HAP-1 (cell line): ENCODE data around the gene SLC6A1.

Experiments
- DNase-seq, 2 experiments: peaks; one replicate each; pipeline ENCODE4 v3.0.0-alpha.2; 2016 to 2020; ENCODE audit warnings: low spot score in 2 of 2
- H3K27me3 ChIP-seq: fragments of 250-450 bp; sonication (Bioruptor Pico); 2 replicates; pipeline ENCODE4 v1.5.1; 2020; ENCODE audit warnings: low read depth, mild to moderate bottlenecking, moderate library complexity
- H3K36me3 ChIP-seq: fragments of 250-450 bp; sonication (Bioruptor Pico); replicated peaks from 2 replicates; pipeline ENCODE4 v1.5.1; 2020; ENCODE audit warnings: mild to moderate bottlenecking
- H3K4me1 ChIP-seq: fragments of 250-450 bp; sonication (Bioruptor Pico); 2 replicates; pipeline ENCODE4 v1.5.1; 2020; ENCODE audit warnings: mild to moderate bottlenecking
- H3K4me3 ChIP-seq: fragments of 250-450 bp; sonication (Bioruptor Pico); 2 replicates; pipeline ENCODE4 v1.5.1; 2020; ENCODE audit warnings: mild to moderate bottlenecking, moderate library complexity
- H3K9me3 ChIP-seq: fragments of 250-450 bp; sonication (Bioruptor Pico); 2 replicates; pipeline ENCODE4 v1.5.1; 2020; ENCODE audit warnings: mild to moderate bottlenecking, moderate library complexity
- in situ Hi-C: fragments of 300-500 bp; cut with MboI; formaldehyde crosslinking; loops from 3 replicates; pipeline ENCODE4 v1.14.3; 2020; ENCODE audit warnings: low sequenced_read_pairs, inconsistent platforms, mixed read lengths

The SLC6A1 gene

DNA sequence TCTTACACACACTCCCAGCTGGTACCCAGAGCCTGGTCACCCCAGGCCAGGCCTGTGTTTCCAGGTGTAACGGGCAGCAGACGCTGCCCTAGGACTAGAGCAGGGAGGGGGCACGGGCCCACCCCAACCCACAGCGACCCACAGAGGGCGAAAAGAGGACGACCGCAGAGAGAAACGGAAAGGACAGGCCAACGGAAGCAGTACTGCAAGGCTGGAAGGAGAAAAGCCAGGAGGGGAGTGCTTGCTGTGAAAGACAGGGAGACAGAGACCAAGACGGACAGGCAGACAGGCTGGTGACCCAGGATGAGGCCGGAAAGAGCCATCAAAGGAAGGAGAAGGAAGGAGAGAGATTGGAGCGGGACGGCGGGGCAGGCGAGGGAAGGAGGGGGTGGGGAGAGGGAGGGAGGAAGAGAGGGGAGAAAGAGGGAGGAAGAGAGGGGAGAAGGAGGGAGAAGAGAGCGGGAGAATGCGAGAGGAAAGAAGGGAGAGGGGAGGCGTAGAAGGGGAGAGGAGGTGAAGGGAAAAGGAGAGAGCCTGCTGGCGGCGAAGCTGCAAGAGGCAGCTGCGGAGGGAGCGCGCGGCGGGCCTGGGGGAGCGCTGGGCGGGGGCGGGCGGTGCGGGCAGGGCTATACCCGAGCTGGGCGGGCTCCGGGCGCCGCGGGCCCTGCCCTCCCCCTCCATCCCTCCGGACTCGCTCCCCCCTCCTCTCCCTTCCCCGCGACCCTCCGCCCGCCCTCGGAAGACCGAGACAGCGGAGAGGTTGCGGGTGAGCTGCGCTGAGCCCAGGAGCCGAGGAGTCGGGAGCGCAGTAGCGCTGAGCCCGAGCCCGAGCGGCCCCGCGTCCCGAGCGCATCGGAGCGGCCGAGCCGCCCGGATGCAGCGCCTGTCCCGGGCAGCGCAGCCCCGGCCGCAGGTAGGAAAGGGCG, at the start of gene SLC6A1:
Gene SLC6A1 (plus strand): TSS at position 732 of the 926 bp plus-strand sequence. CDS start 24,464 bp downstream, outside the sequence.
- peak; percentile 3 to 49 for DNase-seq
- Histone ChIP-seq H3K9me3 (no peaks in the 10 kb centered on the region), H3K4me3 (peak within 1 kb of the TSS; percentile 12; the same call in 1 of the 2 replicates), H3K4me1 (no peaks in the 10 kb centered on the region), H3K36me3 (no peaks in the 10 kb centered on the region), H3K27me3 (peaks cover 29% of the 10 kb centered on the region)
- in situ Hi-C loops: no loop called here

DNA sequence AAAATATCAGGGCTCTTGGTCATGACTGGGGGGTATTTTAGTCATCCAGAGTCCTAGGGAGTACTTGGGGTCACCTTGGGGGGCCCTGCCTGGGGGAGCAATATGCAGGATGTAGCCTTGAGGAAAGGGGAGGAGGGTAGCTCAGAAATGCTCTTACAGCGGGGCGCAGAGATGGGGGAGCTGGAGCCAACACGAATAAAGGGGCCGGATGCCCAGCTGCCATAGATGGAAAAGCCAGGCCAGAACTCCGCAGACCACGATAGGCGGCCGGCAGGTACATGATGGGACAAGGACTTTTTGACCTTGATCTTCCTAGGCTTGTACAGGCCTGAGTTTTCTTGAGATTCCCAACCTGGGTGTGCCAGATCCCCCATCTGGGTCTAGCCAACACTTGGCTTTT, 47.7 kb upstream of the SLC6A1 start:
- Histone ChIP-seq H3K4me3 (no peak overlapping the region), H3K36me3 (no peaks in the 10 kb centered on the region), H3K27me3 (0 out of 2 replicates have a peak, but pooled peaks cover 4% of the 10 kb centered on the region), H3K9me3 (0 out of 2 replicates have a peak, but pooled peaks cover 2% of the 10 kb centered on the region), H3K4me1 (no peaks in the 10 kb centered on the region)
- in situ Hi-C loops: loop anchor here (25.0 kb wide), 1 partner anchor 717 kb away; no protein-coding TSS in a partner anchor
- no peak for DNase-seq

DNA sequence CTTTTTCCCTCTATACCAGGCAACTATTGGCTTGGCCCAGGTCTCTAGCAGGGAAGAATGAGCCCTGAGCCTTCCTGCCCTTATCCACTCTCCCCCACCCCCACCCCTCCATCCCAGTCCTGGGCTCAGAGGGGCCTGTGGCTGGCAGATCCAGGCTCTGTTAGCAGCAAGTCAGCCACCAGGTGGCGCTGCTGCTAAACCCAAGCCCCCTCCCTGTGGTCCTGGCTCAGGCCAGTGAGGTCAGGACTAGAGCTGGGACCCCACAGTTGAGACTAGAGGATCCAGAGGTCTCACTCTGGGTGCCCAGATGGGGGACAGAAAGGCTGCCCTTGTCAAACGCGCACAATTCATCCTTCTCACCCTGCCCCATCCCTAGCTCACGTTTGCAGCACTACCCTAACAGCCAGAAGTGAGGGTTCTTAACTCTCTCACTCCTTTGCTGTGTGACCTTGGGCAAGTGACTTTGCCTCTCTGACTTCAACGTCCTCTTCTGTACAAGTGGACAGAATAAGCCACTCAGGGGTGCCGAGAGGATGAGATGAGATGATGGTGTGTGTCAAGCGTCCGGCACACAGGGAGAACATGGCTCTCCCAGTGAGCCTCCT, 46.8 kb upstream of the SLC6A1 start:
- in situ Hi-C loops: loop anchor here (25.0 kb wide), 1 partner anchor 717 kb away; no protein-coding TSS in a partner anchor
- Histone ChIP-seq H3K4me3 (no peak overlapping the region), H3K36me3 (no peaks in the 10 kb centered on the region), H3K4me1 (no peaks in the 10 kb centered on the region), H3K27me3 (0 out of 2 replicates have a peak, but pooled peaks cover 4% of the 10 kb centered on the region), H3K9me3 (0 out of 2 replicates have a peak, but pooled peaks cover 2% of the 10 kb centered on the region)
- peak; percentile 24 to 84 for DNase-seq

DNA sequence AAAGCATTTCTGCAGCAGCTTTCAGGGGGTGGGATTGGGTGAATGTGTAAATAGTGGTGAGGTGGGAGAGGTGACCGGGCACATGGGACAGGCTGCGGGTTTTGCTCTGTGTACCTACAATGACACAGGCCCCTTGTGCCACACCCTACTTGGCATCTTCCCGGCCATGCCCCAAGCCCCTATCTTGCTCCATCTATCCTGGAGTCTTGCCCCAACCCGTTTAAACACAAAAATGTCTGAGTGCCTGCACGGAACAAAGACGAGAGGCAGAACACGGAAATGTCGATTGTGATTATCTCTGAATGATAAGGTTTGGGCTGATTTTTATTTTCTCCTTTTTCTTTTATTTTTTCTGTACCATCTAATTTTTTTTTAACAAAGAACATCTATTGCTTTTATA, 46.0 kb upstream of the SLC6A1 start:
- Histone ChIP-seq H3K4me1 (no peaks in the 10 kb centered on the region), H3K36me3 (no peaks in the 10 kb centered on the region), H3K4me3 (no peak overlapping the region), H3K27me3 (0 out of 2 replicates have a peak, but pooled peaks cover 4% of the 10 kb centered on the region), H3K9me3 (0 out of 2 replicates have a peak, but pooled peaks cover 2% of the 10 kb centered on the region)
- in situ Hi-C loops: loop anchor here (25.0 kb wide), 1 partner anchor 716 kb away; no protein-coding TSS in a partner anchor
- DNase-seq: no peak

DNA sequence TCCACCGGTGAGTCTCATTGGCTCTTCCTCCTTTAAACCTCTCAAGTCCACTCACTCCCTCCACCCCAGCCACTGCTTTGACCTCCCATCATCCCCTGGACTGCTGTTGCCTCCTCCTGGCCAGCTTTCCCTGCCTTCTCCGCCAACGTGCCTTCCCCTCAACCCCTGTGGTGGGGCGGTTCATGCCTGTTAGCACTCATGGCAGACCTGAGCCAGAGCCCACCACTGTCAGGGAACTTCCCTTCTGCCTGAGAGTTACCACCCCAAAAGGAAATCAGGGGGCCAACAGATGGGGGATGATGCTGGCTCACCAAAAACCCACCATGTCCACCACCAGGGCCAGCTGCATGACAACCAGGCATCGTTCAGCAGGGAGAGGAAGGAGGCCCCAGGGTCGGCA, 44.2 kb upstream of the SLC6A1 start:
- H3K9me3 ChIP-seq: no peaks in the 10 kb centered on the region
- H3K4me1 ChIP-seq: no peaks in the 10 kb centered on the region
- in situ Hi-C loops: loop anchor here (25.0 kb wide), 1 partner anchor 714 kb away; no protein-coding TSS in a partner anchor
- H3K36me3 ChIP-seq: no peaks in the 10 kb centered on the region
- H3K27me3 ChIP-seq: 0 out of 2 replicates have a peak, but pooled peaks cover 4% of the 10 kb centered on the region
- H3K4me3 ChIP-seq: no peak overlapping the region
- no peak for DNase-seq

DNA sequence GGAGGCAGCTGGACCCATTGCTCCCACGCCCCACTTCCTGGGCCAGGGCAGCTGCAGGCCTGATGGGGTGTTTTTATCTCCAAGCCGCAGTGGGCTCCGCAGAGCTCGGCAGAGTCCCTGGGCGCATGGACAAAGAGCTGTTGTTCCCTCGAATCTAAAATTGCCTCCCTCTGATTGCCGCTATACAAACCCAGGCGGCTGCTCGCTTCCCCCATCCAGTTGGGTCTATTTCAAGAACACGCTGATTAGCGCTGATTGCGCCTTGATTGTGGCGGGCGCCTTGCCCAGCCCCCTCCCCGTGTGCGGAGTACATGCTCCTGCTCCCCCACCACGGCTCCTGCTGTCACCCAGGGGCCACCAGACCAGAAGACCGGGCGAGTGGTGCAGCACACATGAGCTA, 43.4 kb upstream of the SLC6A1 start:
- 0 out of 2 replicates have a peak, but pooled peaks cover 4% of the 10 kb centered on the region for H3K27me3 ChIP-seq
- no peaks in the 10 kb centered on the region for H3K4me1 ChIP-seq
- H3K36me3 ChIP-seq: no peaks in the 10 kb centered on the region
- DNase-seq: no peak
- H3K4me3 ChIP-seq: no peak overlapping the region
- in situ Hi-C loops: loop anchor here (25.0 kb wide), 1 partner anchor 713 kb away; no protein-coding TSS in a partner anchor
- H3K9me3 ChIP-seq: no peaks in the 10 kb centered on the region

DNA sequence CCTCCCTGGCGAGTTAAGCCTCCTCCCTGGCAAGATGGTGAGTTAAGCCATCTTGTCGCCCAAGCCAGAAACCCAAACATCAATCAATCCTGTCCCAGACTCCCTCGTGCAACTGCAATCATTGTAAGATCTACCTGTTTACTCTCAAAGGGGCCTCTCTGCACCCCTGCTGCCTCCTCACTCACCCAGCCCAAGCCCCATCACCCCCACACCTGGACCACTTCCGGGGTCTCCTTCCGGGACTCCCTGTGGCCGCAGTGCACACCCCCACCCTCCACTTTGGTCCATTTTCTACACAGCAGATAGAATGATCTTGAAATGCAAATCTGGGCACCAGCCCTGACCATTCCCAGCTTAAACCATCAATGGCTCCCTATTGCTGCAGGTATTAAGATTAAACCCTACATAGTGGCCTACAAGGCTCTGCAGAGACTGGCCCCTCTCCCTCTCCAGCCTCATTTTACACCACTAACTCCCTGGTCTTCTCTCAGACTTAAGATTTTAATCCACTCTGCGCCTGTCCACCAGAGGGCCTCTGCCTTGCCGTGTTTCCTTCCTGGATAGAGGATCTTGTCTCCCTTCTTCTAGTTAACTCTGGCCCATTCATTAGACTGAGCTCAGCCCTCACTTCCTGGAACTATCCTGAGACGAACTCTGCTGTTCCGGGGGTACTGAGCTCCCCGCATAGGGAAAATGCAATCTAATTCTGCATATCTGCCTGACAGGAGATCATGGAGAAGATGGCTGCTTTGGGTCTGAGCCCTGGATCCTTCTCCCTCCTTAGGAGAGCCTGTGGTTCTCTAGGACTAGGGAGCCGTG, 41.9 kb upstream of the SLC6A1 start:
- Histone ChIP-seq H3K27me3 (peaks cover 10% of the 10 kb centered on the region; the same call in 1 of the 2 replicates), H3K36me3 (no peaks in the 10 kb centered on the region), H3K9me3 (no peaks in the 10 kb centered on the region), H3K4me1 (no peaks in the 10 kb centered on the region), H3K4me3 (no peak overlapping the region)
- DNase-seq: peak; percentile 15 to 43
- in situ Hi-C loops: no loop called here

DNA sequence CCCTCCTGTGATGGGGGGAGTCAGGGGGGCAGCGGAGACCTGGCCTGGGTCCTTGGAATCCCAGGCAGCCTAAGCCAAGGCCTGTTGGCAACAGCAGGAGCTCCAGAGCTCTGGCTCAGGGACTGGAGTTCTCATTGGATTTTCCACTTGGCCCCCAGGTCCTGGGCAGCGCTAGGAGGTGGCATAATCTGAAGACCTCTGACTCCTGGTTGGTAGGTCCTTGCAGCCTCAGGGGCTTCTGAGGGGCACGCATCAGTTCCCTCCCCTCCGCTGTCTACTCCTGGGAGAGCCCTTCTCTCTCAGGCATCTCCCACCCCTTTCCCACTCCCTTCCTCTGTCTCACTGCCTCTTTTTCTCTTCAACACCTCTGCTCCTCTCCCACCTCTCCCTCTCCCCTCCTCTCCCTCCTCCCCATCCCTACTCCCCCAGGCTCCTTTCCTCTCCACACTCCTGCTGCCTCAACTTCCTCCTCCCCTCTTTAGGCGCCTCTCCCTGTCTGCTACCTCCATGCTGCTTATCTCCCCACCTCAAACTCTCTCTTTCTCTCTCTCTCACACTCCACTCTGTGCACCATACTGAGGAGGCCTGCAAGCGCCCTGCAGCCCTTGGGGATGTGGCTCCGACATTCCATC, 41.1 kb upstream of the SLC6A1 start:
- no peak overlapping the region for H3K4me3 ChIP-seq
- no peaks in the 10 kb centered on the region for H3K36me3 ChIP-seq
- no peaks in the 10 kb centered on the region for H3K4me1 ChIP-seq
- peaks cover 15% of the 10 kb centered on the region; the same call in 1 of the 2 replicates for H3K27me3 ChIP-seq
- no peak for DNase-seq
- in situ Hi-C loops: no loop called here
- H3K9me3 ChIP-seq: no peaks in the 10 kb centered on the region

DNA sequence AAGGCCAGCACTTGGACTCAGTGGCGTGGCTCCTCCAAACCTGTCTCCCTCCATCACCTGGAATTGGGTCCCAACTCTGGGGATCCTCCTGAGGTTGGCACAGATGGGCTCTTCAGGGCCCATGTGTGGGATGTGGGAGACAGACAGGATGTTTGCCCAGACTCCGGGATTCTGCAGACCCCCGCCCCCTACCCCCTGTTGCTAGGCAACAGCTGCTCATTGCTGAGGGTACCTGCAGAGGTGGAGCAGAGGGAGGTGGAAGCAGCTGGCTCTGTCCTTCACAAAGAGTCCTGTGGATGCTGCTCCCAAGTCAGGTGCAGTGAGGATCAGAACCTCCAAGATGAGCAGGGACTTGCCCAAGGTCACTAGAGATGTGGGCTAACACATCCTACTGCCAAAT, 40.0 kb upstream of the SLC6A1 start:
- H3K27me3 ChIP-seq: peaks cover 20% of the 10 kb centered on the region; the same call in 1 of the 2 replicates
- H3K4me3 ChIP-seq: no peak overlapping the region
- no peak for DNase-seq
- no peaks in the 10 kb centered on the region for H3K36me3 ChIP-seq
- H3K9me3 ChIP-seq: no peaks in the 10 kb centered on the region
- in situ Hi-C loops: no loop called here
- no peaks in the 10 kb centered on the region for H3K4me1 ChIP-seq

DNA sequence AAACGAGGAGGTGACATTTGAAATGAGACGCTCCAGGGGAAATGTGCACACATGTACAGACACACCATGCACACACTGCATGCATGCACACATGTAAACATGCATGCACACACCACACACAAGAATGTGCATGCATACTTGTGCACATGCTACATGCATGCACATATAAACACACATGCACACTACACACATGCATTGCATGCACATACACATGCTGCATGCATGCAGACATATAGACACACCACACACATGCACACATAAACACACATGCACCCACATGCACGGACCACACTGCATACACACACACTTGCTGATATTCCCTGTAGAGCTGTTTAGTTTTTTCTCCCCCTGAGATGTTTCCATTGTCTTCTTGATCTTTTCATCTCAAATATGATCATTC, 37.8 kb upstream of the SLC6A1 start:
- no peak for DNase-seq
- Histone ChIP-seq H3K4me1 (no peaks in the 10 kb centered on the region), H3K27me3 (peaks cover 22% of the 10 kb centered on the region; the same call in 1 of the 2 replicates), H3K36me3 (no peaks in the 10 kb centered on the region), H3K9me3 (no peaks in the 10 kb centered on the region), H3K4me3 (no peak overlapping the region)
- in situ Hi-C loops: no loop called here

DNA sequence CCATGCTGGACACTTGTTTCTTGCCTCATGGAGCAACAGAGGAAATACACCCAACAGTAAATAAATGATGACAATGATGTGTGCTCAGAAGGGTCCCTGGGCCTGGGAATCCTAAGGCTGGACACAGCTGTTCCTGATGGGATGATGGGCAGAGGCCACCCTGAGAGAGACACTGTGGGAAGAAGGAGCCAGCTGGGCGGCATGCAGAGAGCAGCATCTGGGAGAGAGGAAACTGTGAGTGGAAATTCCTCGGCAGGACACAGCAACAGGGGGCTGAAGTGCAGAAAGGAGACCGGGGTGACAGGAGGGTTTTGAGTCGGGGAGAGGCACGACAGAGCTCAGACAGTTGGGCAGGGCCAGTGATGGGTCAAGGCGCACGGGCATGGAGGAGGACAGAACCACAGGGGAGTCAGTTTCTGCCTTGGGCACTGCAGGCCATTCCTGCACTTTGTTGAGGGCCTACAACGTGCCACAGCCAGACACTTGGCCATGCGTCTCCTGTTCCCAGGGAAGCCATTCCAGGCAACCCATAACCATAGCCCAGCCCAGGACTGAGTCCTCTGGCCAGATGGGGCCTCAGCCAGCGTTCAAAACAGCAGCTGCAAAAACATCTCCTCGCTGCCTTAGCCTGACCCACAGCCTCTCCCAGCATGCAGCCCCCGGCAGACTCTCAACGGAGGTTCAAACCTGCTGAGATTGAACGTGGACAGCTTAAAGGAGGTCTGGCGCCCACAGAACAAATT, 36.7 kb upstream of the SLC6A1 start:
- Histone ChIP-seq H3K27me3 (peaks cover 22% of the 10 kb centered on the region; the same call in 1 of the 2 replicates), H3K36me3 (no peaks in the 10 kb centered on the region), H3K4me3 (no peak overlapping the region), H3K9me3 (no peaks in the 10 kb centered on the region), H3K4me1 (no peaks in the 10 kb centered on the region)
- DNase-seq: no peak
- in situ Hi-C loops: no loop called here

DNA sequence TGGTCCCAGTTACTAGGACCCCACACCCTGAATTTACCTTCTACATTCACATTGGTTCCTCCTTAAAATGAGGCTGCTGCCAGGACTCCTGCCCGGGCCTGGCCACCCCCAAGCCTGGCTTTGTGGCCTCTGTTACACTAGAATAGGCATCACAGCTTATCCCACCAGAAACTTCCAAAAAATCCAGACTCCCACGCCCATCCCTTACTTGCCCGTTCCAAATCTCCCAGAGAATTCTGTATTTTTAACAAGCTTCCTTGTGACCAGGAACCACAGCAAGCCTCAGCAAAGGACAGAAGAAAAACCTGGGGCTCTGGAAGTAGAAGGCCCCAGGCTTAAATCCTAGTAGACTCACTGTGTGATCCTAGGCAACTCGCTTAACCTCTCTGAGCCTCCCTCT, 36.0 kb upstream of the SLC6A1 start:
- H3K4me3 ChIP-seq: no peak overlapping the region
- in situ Hi-C loops: no loop called here

More for the DNA sequence above, 36.0 kb upstream of the SLC6A1 start:
- Histone ChIP-seq H3K4me1 (no peaks in the 10 kb centered on the region), H3K36me3 (no peaks in the 10 kb centered on the region), H3K9me3 (no peaks in the 10 kb centered on the region), H3K27me3 (peaks cover 22% of the 10 kb centered on the region; the same call in 1 of the 2 replicates)
- DNase-seq: no peak
